ENCODE results near the gene XAF1. TPM values are rescaled to one million over a fixed set of nuclear protein-coding genes. Genes with fewer than 3 reads are reported as not detected.

XAF1 gene
- polyA plus RNA-seq, 1 experiment, result 6.3 TPM

- H3K27me3 ChIP-seq (ENCODE audit: control insufficient read depth, insufficient read depth, low read length), result peaks cover 35% of the 10 kb centered on the region
- no peak for TF ChIP-seq CTCF (IDR thresholded peaks at IDR 0.05; ENCODE audit: low read depth, low read length)
- ChIA-PET POLR2A (no interaction called here), CTCF (interaction anchor here (0.6 kb wide), 1 partner anchor 134 kb away, joined by 3 read pairs; no protein-coding TSS in a partner anchor)
- peaks cover 19% of the 10 kb centered on the region for H3K9me3 ChIP-seq (ENCODE audit: control insufficient read depth, insufficient read depth, low read length)
- H3K27ac ChIP-seq (ENCODE audit: low read depth, low read length), result no peak within 1 kb of the TSS
- H3K4me3 ChIP-seq (ENCODE audit: low read depth, low read length), result no peak within 1 kb of the TSS; the same call in 1 of the 2 replicates
- DNase-seq (ENCODE audit: low read depth, low spot score), result no peak
Observed at GRCh38 chr17:6775871-6776405, 20.1 kb downstream of the XAF1 start, which contains the start of gene FBXO39. Gene FBXO39, plus strand, starts transcription at chr17:6776215. Its CDS starts 3,654 bp downstream, at chr17:6779869.

- Histone ChIP-seq H3K27ac (ENCODE audit: low read depth, low read length) (no peak overlapping the region), H3K9me3 (ENCODE audit: control insufficient read depth, insufficient read depth, low read length) (peaks cover 19% of the 10 kb centered on the region), H3K27me3 (ENCODE audit: control insufficient read depth, insufficient read depth, low read length) (peaks cover 36% of the 10 kb centered on the region), H3K4me3 (ENCODE audit: low read depth, low read length) (no peak overlapping the region)
- no peak for DNase-seq (ENCODE audit: low read depth, low spot score)
- ChIA-PET CTCF (interaction anchor here (0.6 to 1.4 kb wide), 3 partner anchors 63 to 147 kb away, joined by 3 to 4 read pairs (median 4); no protein-coding TSS in a partner anchor), POLR2A (no interaction called here)
- no peak for TF ChIP-seq CTCF (IDR thresholded peaks at IDR 0.05; ENCODE audit: low read depth, low read length)
Observed at GRCh38 chr17:6779411-6779810, 23.6 kb downstream of the XAF1 start.

GRCh38 chr17:6780001-6780400 is 24.2 kb downstream of the XAF1 start:
- ChIA-PET CTCF (interaction anchor here (0.6 to 1.4 kb wide), 3 partner anchors 63 to 146 kb away, joined by 3 to 4 read pairs (median 4); no protein-coding TSS in a partner anchor), POLR2A (no interaction called here)
- no peak overlapping the region for H3K27ac ChIP-seq (ENCODE audit: low read depth, low read length)
- TF ChIP-seq CTCF (IDR thresholded peaks at IDR 0.05; ENCODE audit: low read depth, low read length), result no peak
- no peak for DNase-seq (ENCODE audit: low read depth, low spot score)
- peaks cover 36% of the 10 kb centered on the region for H3K27me3 ChIP-seq (ENCODE audit: control insufficient read depth, insufficient read depth, low read length)
- no peak overlapping the region for H3K4me3 ChIP-seq (ENCODE audit: low read depth, low read length)
- H3K9me3 ChIP-seq (ENCODE audit: control insufficient read depth, insufficient read depth, low read length), result peaks cover 13% of the 10 kb centered on the region

GRCh38 chr17:6780886-6781285 is 25.0 kb downstream of the XAF1 start:
- no peak for DNase-seq (ENCODE audit: low read depth, low spot score)
- ChIA-PET CTCF (interaction anchor here (1.6 kb wide), 1 partner anchor 62 kb away, joined by 5 read pairs; no protein-coding TSS in a partner anchor), POLR2A (no interaction called here)

More at GRCh38 chr17:6780886-6781285, 25.0 kb downstream of the XAF1 start:
- Histone ChIP-seq H3K9me3 (ENCODE audit: control insufficient read depth, insufficient read depth, low read length) (peaks cover 7% of the 10 kb centered on the region), H3K27ac (ENCODE audit: low read depth, low read length) (no peak overlapping the region), H3K27me3 (ENCODE audit: control insufficient read depth, insufficient read depth, low read length) (peaks cover 32% of the 10 kb centered on the region), H3K4me3 (ENCODE audit: low read depth, low read length) (no peak overlapping the region)
- no peak for TF ChIP-seq CTCF (IDR thresholded peaks at IDR 0.05; ENCODE audit: low read depth, low read length)
